Epithelial cell of prostate (primary cell): ENCODE results near the gene CHMP1A.
A peak's percentile ranks its signal among the peaks of the same experiment; 100 is the strongest.
"Not testable (repeated sequence)": the region's sequence is repeated elsewhere in the genome, so short reads cannot be mapped to it uniquely, and the experiment has no call there.

Source experiments
- DNase-seq: peaks from one replicate; pipeline ENCODE4 v3.0.0-alpha.2; 2011; ENCODE audit warnings: low read depth, low spot score
- H3K27ac ChIP-seq: fragments of 450-650 bp; 2 replicates; pipeline ENCODE4 v1.5.1; 2017; ENCODE audit warnings: mild to moderate bottlenecking

The CHMP1A gene

DNA sequence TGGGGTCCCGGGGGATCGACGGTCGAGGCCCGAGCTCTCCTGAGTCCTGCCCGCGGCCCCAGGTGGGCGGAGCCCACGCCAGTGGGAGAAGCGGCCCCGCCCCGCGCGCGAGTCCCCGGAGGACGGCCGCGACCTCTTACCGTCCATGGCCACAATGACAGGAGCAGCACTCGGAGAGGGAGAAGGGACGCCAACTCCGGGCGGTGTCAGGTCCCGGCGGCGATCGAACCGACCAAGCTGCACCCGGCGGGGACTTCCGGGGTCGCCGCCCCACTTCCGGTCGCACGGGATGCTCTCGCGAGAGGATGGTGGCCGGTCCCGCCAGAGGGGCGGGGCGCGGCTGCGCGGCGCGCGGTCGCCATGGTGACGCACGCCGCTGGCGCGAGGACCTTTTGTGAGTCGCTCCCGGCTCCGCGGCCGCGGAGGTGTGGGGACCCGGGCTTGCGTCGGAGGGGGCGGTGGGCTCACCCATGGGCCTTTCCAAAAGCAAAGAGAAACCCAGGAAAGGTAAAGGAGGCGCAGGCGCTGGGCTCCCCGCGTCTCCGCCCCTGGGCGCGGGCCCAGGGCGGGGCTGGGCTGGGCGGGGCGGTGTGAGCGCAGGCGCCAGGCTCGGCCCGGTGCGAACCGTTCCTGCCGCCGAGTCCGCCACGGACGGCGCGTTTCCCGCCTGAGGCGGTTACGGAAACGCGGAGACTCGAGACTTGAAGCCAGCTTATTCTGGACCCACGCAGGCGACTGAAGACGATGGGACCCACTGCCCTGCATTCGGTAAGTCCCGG is at the start of gene CHMP1A, which contains the start of gene SPATA33:
CHMP1A (minus strand) TSS at position 267 of the 779 bp plus-strand sequence; CDS start at position 147, 120 bp downstream.
SPATA33 (plus strand) TSS at position 395 of the 779 bp plus-strand sequence; CDS start at position 471, 76 bp downstream.
- DNase-seq: peak; percentile 24
- H3K27ac ChIP-seq: peak within 1 kb of the TSS; percentile 68

DNA sequence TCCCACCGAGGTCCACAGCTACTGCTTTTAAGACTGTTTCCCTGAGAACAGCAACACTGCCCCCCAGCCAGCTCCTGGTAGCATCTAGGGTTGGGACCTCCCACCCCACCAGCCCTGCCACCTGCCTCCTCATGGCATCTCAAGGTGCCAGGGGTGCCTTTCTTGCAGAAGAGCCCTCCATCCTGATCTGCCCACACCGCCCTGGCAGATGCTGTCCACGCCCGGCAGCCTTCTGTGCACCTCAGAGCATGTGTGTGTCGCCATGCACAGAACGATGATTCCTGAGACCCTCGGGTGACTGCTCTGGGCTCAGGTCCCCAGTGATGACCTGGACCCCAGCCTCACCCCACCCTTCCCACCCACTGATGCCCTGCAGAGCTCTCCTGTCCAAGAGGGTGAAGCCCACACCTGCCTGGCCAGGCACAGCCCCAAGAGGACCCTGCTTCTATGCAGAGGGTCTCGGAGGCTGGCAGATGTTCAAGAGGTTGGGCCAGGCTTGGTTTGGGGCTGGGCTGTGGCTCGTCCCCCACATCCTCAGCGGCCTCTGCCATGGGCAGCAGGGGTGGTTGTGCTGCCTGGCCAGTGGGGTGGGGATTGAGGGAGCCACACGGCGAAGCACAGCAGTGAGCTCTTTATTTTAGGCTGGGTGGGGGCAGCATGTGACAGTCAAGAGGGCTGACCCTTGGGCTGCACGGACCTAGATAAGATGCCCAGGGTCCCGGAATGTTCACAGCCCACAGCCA is 49.2 kb upstream of the CHMP1A start:
- DNase-seq: no peak
- H3K27ac ChIP-seq: no peak overlapping the region

DNA sequence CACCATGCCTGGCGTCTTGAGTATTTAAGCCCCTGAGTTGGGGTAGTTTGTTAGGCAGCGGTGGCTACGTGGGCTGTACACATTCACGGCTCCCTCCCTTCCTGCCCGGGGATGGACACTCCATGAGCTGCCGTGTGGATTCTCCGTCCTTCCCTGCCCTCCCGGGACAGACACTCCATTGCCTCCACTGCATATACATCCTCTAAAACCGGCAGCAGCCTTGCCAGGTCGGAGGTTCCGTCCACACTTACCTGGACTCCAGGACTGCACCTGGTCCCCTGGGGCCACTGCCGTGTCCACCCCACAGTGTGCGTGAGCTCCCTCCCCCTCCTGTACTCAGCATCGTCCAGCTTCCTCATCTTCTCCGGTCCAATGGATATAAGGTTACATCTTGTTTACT is 47.5 kb upstream of the CHMP1A start:
- H3K27ac ChIP-seq: no peak overlapping the region
- no peak for DNase-seq

DNA sequence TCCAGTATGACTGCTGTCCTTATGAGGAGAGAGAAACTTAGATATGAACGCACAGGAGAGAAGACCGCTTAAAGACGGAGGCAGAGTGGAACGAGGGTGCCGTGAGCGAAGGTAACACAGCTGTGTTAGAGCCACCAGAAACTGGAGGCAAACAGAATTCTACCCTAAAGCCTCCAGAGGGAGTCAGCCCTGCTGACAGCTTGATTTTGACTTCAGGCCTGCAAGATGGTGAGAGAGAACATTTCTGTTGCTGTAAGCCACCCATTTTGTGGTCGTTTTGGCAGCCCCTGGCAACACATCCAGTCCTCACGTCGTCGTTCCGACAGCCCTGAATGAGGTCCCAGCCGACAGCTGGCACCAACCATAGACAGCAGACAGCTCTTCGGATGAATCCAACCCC is 46.8 kb upstream of the CHMP1A start:
- no peak overlapping the region for H3K27ac ChIP-seq
- DNase-seq: no peak

DNA sequence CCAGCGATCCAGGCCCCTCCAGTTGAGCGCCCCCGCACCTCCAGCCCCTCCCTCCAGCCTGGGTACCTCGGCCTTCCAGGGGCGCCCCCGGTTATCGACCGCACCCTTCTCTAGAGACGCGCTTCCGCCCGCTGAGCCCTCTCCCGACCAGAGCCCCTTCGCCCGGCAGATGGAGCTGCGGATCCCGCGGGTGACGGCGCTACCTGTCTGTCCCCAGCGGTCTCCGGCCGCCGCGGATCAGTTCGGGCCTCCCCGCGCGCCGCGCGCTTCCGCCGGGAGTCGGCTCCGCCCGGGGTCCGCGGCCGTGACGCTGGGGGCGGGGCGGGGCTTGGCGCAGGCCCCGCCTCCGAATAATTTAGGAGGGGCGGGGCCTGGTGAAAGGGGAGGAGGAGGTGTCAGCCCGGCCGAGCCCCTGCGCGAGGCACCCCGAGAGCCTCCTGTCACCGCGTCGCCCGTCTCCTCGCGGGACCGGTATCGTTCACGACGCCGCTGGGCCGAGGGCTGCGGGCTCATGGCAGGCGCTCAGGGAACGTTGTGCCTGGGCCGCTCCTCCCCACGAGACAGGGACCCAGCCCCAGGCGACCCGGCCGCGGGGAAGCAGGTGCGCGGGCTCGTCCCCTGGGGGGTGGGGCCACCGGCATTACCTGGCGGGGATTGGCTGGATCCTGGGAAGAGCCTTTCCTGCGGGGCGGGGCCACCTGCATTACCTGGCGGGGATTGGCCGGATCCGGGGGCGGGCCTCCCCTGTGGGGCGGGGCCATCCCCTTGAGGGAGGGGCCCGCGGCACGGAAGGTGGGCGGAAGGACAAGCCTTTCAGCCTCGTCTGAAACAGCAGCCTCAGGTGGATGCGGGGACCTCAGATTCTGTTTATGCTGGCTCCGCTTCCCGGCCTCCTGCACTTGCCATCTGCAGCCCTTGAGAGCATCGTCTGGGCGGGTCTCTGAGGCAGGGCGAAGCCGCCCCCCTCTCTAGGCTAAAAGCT is 44.2 kb upstream of the CHMP1A start, which contains the start of gene SPATA2L:
SPATA2L (minus strand) TSS at position 281 of the 982 bp plus-strand sequence. CDS start 473 bp downstream, outside the sequence.
- peak within 1 kb of the TSS; percentile 74 for H3K27ac ChIP-seq
- peak; percentile 72 for DNase-seq

DNA sequence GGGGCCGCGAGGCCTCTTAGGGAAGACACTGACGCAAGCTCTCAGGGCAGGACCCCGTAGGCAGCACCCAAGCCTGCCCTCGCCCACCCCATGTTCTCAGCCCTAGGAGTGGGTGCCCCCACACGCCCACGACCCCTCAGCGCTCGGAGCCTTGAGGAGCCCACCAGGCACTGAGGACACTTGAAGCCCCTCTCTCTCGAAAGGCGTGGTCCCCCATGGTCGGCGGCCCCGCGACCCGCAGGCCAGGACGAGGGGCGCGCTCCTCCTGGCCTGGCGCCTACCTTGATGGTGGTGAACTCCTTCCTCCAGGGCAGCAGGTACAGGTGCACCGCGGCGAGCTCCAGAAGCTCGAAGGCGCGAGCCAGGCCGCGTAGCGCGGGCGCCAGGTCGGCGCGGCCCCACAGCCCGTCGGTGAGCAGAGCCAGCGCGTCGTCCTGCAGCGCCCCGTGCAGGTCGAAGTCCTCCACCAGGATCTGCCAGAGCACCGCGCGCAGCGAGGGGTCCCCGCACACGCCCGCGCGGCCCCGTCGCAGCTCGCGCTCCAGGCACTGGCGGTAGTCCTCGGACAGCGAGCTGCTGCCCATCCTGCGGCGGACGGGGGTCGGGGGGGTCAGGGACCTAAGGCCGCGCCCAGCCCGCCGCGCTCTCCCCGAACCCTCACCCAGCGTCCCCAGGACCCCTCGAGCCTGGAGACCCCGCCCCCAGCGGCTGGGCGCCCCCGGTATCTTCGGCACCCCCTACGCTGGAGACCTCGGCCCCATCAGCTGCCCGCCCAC is 43.3 kb upstream of the CHMP1A start:
- DNase-seq: no peak
- H3K27ac ChIP-seq: peak overlapping the region; percentile 74

DNA sequence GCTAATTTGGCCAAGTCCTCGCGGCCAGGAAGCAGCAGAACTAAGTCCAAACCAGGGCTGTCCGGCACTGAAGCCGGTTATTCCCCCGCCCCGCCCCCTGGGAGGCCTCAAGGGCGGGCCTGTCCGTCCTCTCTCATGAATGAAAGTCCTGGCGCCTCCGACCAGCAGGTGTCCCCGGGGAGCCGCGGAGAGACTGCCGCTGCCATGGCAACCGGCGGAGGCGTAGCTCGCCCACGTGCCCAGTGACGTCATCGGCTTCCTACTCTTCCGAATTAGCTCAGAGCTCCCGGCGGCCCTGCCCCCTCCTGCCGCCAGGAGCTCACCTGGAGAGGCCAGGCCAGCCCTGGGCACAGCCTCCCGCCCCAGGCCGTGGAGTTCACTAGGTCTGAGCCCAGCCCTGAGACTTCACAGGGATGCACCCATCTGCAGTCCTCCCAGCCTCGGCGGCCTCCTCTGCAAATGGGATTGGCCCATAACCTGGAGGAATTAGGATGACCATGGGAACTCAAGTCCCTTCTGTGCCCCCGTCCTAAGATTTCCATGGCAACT is 42.7 kb upstream of the CHMP1A start:
- peak; percentile 92 for DNase-seq
- peak overlapping the region; percentile 74 for H3K27ac ChIP-seq

DNA sequence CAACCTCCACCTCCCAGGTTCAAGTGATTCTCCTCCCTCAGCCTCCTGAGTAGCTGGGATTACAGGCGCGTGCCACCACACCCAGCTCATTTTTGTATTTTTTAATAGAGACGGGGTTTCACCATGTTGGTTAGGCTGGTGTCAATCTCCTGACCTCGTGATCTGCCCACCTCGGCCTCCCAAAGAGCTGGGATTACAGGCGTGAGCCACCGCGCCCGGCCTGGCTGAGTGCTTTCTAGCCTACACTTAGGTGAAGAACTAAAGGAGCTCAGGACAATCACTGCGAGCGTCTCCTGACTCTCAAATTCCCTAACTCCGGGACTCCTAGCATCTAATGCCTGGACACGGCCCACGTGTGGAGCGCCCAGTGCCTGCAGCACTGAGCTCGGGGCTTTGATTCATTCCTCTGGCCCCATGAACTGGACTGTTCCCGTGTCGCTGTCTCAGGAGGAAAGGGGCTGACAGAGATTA is 42.2 kb upstream of the CHMP1A start:
- not testable (repeated sequence) for H3K27ac ChIP-seq, DNase-seq

DNA sequence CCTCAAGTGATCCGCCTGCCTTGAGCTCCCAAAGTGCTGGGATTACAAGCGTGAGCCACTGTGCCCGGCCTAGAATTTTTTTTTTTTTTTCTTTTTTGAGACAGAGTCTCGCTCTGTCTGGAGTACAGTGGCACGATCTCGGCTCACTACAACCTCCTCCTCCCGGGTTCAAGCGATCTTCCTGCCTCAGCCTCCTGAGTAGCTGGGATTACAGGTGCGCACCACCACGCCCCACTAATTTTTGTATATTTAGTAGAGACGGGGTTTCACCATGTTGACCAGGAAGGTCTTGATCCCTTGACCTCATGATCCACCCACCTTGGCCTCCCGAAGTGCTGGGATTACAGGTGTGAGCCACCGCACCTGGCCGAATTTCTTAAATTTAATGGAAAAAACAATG is 41.2 kb upstream of the CHMP1A start:
- H3K27ac ChIP-seq, DNase-seq: not testable (repeated sequence)

DNA sequence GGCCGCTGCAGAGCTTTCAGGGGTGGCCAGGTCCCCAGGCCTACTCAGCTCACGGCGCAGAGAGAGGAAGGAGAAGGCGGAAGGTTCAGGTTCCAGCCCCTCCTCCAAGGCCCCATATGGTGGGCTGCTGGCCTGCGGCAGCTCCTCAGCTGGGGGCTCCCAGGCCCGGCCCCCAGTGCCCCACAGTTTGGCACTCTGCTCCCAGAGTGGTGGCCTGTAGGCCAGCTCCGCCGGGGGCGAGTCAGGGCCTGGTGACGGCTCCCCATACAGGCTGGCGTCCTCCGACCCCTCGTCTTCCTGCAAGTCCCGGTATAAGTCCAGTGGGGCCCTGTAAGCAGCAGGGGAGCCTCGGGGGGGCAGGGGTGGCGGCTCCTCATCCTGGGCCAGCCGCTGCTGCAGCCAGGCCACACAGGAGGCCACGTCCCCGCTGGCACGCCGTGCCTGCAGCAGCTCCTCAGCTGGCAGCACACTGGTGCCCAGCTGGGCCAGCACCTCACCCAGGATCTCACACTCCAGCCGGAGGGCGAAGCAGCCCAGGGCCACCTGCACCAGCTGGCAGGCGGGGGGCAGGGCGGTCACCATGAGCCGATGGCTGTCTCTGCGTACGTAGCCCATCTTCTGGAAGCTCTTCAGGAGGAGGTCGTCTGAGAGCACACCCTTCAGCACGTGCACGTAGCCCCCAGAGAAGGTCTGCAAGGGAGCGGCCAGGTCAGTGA is 40.3 kb upstream of the CHMP1A start:
- DNase-seq: no peak
- no peak overlapping the region for H3K27ac ChIP-seq

DNA sequence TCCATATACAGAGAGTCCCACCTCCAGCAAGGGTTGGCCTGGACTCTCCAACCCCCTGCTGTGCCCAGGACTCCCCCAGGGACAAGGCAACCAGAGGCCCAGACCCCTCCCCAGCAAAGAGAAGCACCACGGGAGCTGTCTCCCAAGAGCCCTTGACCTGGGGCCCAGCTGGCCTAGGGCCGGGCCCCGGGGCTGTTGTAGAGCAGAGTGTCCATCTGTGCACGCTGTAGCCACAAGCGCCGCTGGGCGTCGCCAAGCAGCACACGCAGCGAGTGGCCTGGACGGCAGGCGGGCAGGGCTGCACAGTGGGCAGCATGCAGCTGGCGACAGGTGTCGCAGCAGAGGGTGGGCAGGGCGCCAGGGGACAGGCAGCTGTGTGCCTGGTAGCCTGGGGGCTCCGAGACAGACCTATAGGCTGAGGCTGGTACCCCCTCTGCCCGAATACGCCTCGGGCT is 39.7 kb upstream of the CHMP1A start:
- H3K27ac ChIP-seq: no peak overlapping the region
- DNase-seq: no peak

DNA sequence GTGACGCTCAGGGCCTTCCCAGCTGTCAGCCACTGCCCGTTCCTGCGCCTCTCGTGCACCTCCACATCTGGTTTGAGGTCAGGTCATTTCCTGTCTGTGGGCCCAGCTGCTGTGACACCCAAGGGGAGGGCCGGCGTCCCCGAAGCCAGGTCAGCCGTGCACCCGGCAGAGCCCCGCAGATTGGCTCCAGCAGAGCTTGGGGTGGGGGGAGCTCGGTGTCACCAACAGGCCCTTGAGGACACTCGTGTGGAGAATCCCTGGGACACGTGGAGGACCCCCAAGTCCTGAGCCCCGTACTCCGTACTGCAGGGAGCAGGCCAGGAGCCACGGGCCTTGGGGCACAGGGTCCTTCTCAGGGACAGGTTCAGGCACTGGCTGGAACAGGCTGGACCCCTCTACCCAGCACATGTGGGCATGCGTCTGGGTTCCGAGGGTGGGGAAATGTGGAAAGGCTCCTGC is 39.2 kb upstream of the CHMP1A start:
- DNase-seq: no peak

DNA sequence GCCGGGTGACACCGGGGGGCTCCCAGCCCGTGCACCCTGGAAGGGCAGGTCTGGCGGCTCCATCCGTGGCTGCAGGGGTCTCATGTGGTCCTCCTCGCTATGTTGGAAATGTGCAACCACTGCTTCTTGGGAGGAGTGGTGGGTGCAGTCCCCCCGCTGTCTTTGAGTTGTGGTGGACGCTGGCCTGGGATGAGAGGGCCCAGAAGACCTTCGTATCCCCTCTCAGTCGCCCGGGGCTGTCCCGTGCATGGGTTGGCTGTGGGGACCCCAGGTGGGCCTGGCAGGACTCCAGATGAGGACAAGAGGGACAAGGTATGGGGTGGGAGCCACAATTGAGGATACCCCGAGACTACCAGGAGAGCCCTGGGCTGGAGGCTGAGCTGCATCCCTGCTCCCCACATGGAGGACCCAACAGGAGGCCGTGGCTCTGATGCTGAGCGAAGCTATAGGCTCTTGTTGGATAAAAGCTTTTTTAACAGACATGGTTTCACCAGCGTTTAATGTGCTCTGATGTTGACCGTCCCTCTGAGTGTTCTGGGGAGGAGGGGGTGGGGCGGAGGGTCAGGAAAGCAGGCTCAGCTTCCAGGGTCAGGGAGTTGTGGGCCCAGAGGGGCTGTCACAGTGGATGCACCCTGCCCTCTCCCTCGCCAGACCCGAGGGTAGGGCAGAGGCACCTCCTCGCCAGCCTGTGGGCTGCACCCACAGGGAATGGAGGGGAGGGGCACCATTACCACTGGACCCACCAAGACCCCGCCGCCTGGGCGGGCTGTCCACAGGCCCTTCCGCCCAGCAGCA is 38.6 kb upstream of the CHMP1A start:
- no peak overlapping the region for H3K27ac ChIP-seq
- no peak for DNase-seq

More for the DNA sequence above, 39.2 kb upstream of the CHMP1A start:
- no peak overlapping the region for H3K27ac ChIP-seq

DNA sequence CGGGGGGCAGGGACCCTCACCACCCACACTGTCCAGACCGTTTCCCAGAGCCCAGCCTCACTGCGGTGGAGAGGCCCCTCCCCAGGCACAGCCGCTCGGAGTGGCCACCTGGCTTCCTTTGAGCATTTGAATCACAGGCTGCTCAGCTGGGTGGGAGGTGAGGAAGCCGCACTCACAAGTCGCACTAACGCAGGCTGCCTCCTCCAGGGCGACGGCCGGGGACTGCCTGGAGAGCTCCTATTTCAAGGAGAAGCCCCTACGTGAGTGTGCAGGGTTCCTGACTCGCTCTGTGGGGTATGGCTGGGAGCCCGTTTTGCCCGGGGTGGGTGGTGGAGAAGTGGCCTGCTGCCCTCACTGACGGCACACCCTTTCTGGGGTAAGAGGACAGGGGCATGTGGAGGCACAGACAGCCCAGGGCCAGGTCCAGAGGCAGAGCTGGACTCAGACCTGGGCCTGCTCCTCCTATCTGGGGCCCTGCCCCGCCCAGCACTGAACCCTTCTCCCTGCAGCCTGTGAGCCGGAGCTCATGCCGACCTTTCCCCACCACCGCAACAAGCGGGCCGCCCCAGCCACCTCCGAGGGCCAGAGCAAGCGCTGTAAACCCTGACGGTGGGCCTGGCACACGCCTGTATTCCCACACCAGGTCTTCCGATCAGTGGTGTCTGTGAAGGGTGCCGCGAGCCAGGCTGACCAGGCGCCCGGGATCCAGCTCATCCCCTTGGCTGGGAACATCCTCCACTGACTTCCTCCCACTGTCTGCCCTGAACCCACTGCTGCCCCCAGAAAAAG is 37.8 kb upstream of the CHMP1A start:
- DNase-seq: no peak
- no peak overlapping the region for H3K27ac ChIP-seq

DNA sequence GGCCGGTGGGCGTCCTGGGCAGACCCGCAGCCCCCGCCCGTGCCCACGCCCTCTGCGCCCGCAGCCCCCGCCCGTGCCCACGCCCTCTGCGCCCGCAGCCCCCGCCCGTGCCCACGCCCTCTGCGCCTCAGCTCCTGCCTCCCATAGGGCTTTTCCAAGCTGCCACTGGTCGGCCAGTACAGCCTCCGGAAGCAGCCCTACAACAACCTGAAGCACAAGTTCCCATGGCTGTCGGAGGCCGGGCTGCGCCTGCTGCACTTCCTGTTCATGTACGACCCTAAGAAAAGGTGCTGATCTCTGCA is 37.2 kb upstream of the CHMP1A start:
- DNase-seq, H3K27ac ChIP-seq: not testable (repeated sequence)

DNA sequence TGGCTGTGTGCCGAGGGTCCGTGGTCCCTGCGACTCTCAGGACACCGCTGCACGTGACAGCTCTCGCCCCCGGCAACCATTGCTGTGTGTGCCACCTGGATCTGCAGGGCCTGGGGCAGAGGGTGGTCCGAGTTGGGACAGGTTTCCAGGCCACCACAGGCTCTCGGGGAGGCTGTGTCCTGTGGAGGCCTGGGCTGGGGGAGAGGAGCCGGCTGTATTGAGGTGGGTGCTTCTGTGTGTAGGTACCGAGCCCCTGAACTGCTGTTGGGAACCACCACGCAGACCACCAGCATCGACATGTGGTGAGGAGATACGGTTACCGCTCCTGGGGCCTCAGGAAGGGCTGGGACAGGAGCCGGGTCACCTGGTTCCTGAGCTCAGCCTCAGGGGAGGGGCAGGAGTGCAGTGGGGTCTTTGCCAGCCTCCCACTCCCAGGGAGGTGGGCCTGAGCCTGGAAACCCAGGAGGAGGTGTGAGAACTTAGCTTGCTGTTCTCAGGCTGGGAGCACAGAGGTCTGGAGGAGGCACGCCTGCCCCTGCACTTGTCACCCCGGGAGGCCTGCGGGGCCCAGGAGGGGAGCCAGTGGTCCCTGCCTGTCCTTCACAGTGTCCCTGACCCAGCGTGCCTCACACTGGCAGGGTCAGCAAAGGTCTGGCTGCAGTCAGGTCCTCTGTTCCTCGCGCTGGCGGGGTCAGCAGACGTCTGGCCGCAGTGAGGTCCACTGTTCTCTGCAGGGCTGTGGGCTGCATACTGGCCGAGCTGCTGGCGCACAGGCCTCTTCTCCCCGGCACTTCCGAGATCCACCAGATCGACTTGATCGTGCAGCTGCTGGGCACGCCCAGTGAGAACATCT is 36.6 kb upstream of the CHMP1A start:
- H3K27ac ChIP-seq: no peak overlapping the region
- no peak for DNase-seq
